ENCODE data around the gene ATP2B2. TPM values are rescaled to one million over a fixed set of nuclear protein-coding genes. Genes with fewer than 3 reads are reported as not detected.

ATP2B2 gene
- total RNA-seq, 1 donor from 2014 or later, result 3.7 TPM

GRCh38 chr3:10437272-10437994, 68.0 kb downstream of the ATP2B2 start:
- peak overlapping the region; percentile 98 for H3K27ac ChIP-seq (ENCODE audit: low read depth, low read length)

DNA sequence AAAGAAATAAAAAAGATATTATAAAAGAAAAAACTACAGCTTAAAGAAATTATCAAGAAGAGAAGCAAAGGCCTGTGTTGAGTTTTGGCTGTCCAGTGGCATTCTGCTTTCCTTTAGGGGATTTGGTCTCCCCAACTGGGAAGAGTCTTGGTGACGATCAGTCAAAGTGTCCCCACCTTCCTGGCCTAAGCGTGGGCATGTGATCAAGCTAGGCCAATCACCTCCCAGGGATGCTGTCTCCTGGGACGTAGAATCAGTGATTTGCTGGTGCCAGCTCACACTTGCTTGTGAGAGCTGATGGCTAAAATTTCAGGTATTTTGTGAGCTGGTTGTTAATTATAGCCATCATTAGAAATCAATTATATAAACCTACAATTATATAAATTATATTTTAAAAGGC, 69.5 kb downstream of the ATP2B2 start:
- Histone ChIP-seq H3K4me3 (ENCODE audit: low read length in 3 of 3) (no peak overlapping the region), H3K36me3 (ENCODE audit: control insufficient read depth in 3 of 3, insufficient read depth in 3 of 3, low read length in 3 of 3) (no peaks in the 10 kb centered on the region), H3K9ac (ENCODE audit: low read depth in 1 of 3, low read length in 3 of 3) (no peak overlapping the region), H3K27me3 (ENCODE audit: control insufficient read depth in 3 of 3, insufficient read depth in 3 of 3, low read length in 3 of 3) (no peaks in the 10 kb centered on the region), H3K27ac (ENCODE audit: low read depth, low read length) (no peak overlapping the region), H3K9me3 (ENCODE audit: control insufficient read depth in 3 of 3, low read length in 3 of 3) (no peaks in the 10 kb centered on the region), H3K4me1 (ENCODE audit: control insufficient read depth in 3 of 3, insufficient read depth in 3 of 3, low read length in 3 of 3) (peaks cover 57 to 84% (median 66%) of the 10 kb centered on the region in 3 donors)

More at GRCh38 chr3:10437272-10437994, 68.0 kb downstream of the ATP2B2 start:
- Histone ChIP-seq H3K27me3 (ENCODE audit: control insufficient read depth in 3 of 3, insufficient read depth in 3 of 3, low read length in 3 of 3) (no peaks in the 10 kb centered on the region), H3K9ac (ENCODE audit: low read depth in 1 of 3, low read length in 3 of 3) (peak overlapping the region; percentile 60 to 73 (median 73)), H3K4me3 (ENCODE audit: low read length in 3 of 3) (peak overlapping the region in 1 of 3 donors; percentile 10), H3K9me3 (ENCODE audit: control insufficient read depth in 3 of 3, low read length in 3 of 3) (no peaks in the 10 kb centered on the region), H3K4me1 (ENCODE audit: control insufficient read depth in 3 of 3, insufficient read depth in 3 of 3, low read length in 3 of 3) (peaks cover 47 to 77% (median 57%) of the 10 kb centered on the region in 3 donors), H3K36me3 (ENCODE audit: control insufficient read depth in 3 of 3, insufficient read depth in 3 of 3, low read length in 3 of 3) (no peaks in the 10 kb centered on the region)

DNA sequence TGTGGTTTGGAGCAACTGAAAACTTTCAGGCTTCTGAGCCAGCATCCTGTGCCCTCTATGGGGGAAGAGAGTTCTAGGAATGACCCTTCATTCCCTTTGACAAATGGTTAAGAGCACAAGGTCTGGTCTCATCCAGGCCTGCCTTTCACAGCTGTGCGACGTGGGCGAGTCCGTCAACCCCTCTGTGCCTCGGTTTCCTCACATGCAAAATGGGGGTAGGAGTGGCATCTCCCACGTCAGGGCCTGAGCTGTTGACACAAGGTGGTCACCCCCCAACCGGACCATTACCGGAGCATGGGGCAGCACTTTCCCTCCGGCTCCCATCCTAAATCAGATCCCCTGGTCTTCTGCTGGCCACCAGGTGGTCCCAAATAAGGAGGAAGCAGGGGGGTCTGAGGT, 70.4 kb downstream of the ATP2B2 start:
- Histone ChIP-seq H3K27me3 (ENCODE audit: control insufficient read depth in 3 of 3, insufficient read depth in 3 of 3, low read length in 3 of 3) (no peaks in the 10 kb centered on the region), H3K36me3 (ENCODE audit: control insufficient read depth in 3 of 3, insufficient read depth in 3 of 3, low read length in 3 of 3) (no peaks in the 10 kb centered on the region), H3K4me3 (ENCODE audit: low read length in 3 of 3) (peak overlapping the region in 1 of 3 donors; percentile 2), H3K9me3 (ENCODE audit: control insufficient read depth in 3 of 3, low read length in 3 of 3) (no peaks in the 10 kb centered on the region), H3K4me1 (ENCODE audit: control insufficient read depth in 3 of 3, insufficient read depth in 3 of 3, low read length in 3 of 3) (peaks cover 56 to 82% (median 58%) of the 10 kb centered on the region in 3 donors), H3K27ac (ENCODE audit: low read depth, low read length) (peak overlapping the region; percentile 55), H3K9ac (ENCODE audit: low read depth in 1 of 3, low read length in 3 of 3) (peak overlapping the region in 1 of 3 donors; percentile 19)

- H3K9ac ChIP-seq (ENCODE audit: low read depth in 1 of 3, low read length in 3 of 3), result peak overlapping the region in 1 of 3 donors; percentile 19
- H3K4me1 ChIP-seq (ENCODE audit: control insufficient read depth in 3 of 3, insufficient read depth in 3 of 3, low read length in 3 of 3), result peaks cover 54 to 83% (median 58%) of the 10 kb centered on the region in 3 donors
- H3K4me3 ChIP-seq (ENCODE audit: low read length in 3 of 3), result no peak overlapping the region
- no peaks in the 10 kb centered on the region for H3K9me3 ChIP-seq (ENCODE audit: control insufficient read depth in 3 of 3, low read length in 3 of 3)
- H3K27ac ChIP-seq (ENCODE audit: low read depth, low read length), result peak overlapping the region; percentile 55
- no peaks in the 10 kb centered on the region for H3K36me3 ChIP-seq (ENCODE audit: control insufficient read depth in 3 of 3, insufficient read depth in 3 of 3, low read length in 3 of 3)
- H3K27me3 ChIP-seq (ENCODE audit: control insufficient read depth in 3 of 3, insufficient read depth in 3 of 3, low read length in 3 of 3), result no peaks in the 10 kb centered on the region
Measured at GRCh38 chr3:10434144-10434937, 71.0 kb downstream of the ATP2B2 start.

- H3K27me3 ChIP-seq (ENCODE audit: control insufficient read depth in 3 of 3, insufficient read depth in 3 of 3, low read length in 3 of 3), result no peaks in the 10 kb centered on the region
- H3K9me3 ChIP-seq (ENCODE audit: control insufficient read depth in 3 of 3, low read length in 3 of 3), result no peaks in the 10 kb centered on the region
- H3K4me1 ChIP-seq (ENCODE audit: control insufficient read depth in 3 of 3, insufficient read depth in 3 of 3, low read length in 3 of 3), result peaks cover 51 to 83% (median 55%) of the 10 kb centered on the region in 3 donors
- H3K27ac ChIP-seq (ENCODE audit: low read depth, low read length), result peak overlapping the region; percentile 75
- H3K36me3 ChIP-seq (ENCODE audit: control insufficient read depth in 3 of 3, insufficient read depth in 3 of 3, low read length in 3 of 3), result no peaks in the 10 kb centered on the region
- H3K9ac ChIP-seq (ENCODE audit: low read depth in 1 of 3, low read length in 3 of 3), result peak overlapping the region; percentile 18 to 44 (median 35)
- no peak overlapping the region for H3K4me3 ChIP-seq (ENCODE audit: low read length in 3 of 3)
Measured at GRCh38 chr3:10432931-10433330, 72.5 kb downstream of the ATP2B2 start.

DNA sequence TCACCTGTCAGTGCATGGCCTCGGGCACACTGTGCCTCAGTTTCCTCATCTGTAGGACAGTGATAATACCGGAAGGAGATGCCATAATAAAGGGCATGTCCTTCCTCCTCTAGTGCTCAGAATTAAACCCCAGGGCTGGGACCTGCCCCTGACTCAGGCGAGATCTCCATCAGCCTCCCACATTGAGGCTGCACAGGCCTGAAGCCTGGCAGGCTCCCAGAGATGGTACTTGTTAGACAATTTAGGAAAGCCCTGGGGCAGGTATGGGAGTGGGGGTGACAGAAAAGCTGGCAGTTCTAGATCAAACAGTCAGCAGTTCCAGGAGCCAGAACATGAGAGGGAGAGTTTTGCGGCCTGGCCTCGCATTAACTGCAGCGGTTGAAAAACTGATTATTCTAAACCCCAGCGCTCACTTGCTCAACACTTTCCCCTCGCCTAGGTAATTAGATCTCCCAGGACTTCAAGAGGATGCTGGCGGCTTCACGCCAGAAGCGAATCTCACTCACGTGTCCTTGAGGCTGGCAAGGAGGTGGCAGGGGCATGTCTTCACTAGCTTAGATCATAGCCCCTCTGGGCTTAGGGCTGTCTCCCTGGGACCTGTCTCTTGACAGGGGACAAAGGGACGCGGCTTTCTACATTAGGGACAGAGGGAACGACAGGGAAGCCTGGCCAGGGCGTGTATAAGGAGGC, 73.1 kb downstream of the ATP2B2 start:
- H3K9me3 ChIP-seq (ENCODE audit: control insufficient read depth in 3 of 3, low read length in 3 of 3), result no peaks in the 10 kb centered on the region
- peak overlapping the region; percentile 12 to 35 (median 18) for H3K9ac ChIP-seq (ENCODE audit: low read depth in 1 of 3, low read length in 3 of 3)
- H3K36me3 ChIP-seq (ENCODE audit: control insufficient read depth in 3 of 3, insufficient read depth in 3 of 3, low read length in 3 of 3), result no peaks in the 10 kb centered on the region
- H3K4me3 ChIP-seq (ENCODE audit: low read length in 3 of 3), result peak overlapping the region in 1 of 3 donors; percentile 13
- H3K27me3 ChIP-seq (ENCODE audit: control insufficient read depth in 3 of 3, insufficient read depth in 3 of 3, low read length in 3 of 3), result no peaks in the 10 kb centered on the region
- peak overlapping the region; percentile 75 for H3K27ac ChIP-seq (ENCODE audit: low read depth, low read length)
- H3K4me1 ChIP-seq (ENCODE audit: control insufficient read depth in 3 of 3, insufficient read depth in 3 of 3, low read length in 3 of 3), result peaks cover 49 to 82% (median 49%) of the 10 kb centered on the region in 3 donors

GRCh38 chr3:10430805-10431204, 74.6 kb downstream of the ATP2B2 start:
- Histone ChIP-seq H3K4me1 (ENCODE audit: control insufficient read depth in 3 of 3, insufficient read depth in 3 of 3, low read length in 3 of 3) (peaks cover 44 to 77% (median 46%) of the 10 kb centered on the region in 3 donors), H3K4me3 (ENCODE audit: low read length in 3 of 3) (no peak overlapping the region), H3K9me3 (ENCODE audit: control insufficient read depth in 3 of 3, low read length in 3 of 3) (no peaks in the 10 kb centered on the region), H3K36me3 (ENCODE audit: control insufficient read depth in 3 of 3, insufficient read depth in 3 of 3, low read length in 3 of 3) (no peaks in the 10 kb centered on the region), H3K27ac (ENCODE audit: low read depth, low read length) (no peak overlapping the region), H3K9ac (ENCODE audit: low read depth in 1 of 3, low read length in 3 of 3) (peak overlapping the region in 1 of 3 donors; percentile 25), H3K27me3 (ENCODE audit: control insufficient read depth in 3 of 3, insufficient read depth in 3 of 3, low read length in 3 of 3) (no peaks in the 10 kb centered on the region)

GRCh38 chr3:10428406-10429091, 76.8 kb downstream of the ATP2B2 start:
- Histone ChIP-seq H3K4me1 (ENCODE audit: control insufficient read depth in 3 of 3, insufficient read depth in 3 of 3, low read length in 3 of 3) (peaks cover 37 to 74% (median 39%) of the 10 kb centered on the region in 3 donors), H3K36me3 (ENCODE audit: control insufficient read depth in 3 of 3, insufficient read depth in 3 of 3, low read length in 3 of 3) (peaks cover 0 to 3% (median 0%) of the 10 kb centered on the region in 3 donors), H3K4me3 (ENCODE audit: low read length in 3 of 3) (no peak overlapping the region), H3K9ac (ENCODE audit: low read depth in 1 of 3, low read length in 3 of 3) (peak overlapping the region in 2 of 3 donors; percentile 40 to 53), H3K27me3 (ENCODE audit: control insufficient read depth in 3 of 3, insufficient read depth in 3 of 3, low read length in 3 of 3) (no peaks in the 10 kb centered on the region), H3K9me3 (ENCODE audit: control insufficient read depth in 3 of 3, low read length in 3 of 3) (no peaks in the 10 kb centered on the region), H3K27ac (ENCODE audit: low read depth, low read length) (peak overlapping the region; percentile 74)
